ENCODE measurements around the gene PPM1A.

GRCh38 chr14:60250257-60251035 is 1.4 kb downstream of the PPM1A start:
- TF ChIP-seq ZFP3 (CRISPR knock-in tag; IDR thresholded peaks at IDR 0.05) = no peak
- no peak for TF ChIP-seq ESRRG (CRISPR knock-in tag; IDR thresholded peaks at IDR 0.05)
- TF ChIP-seq RARB (CRISPR knock-in tag; IDR thresholded peaks at IDR 0.05) = no peak
- no peak for TF ChIP-seq ZC3H10 (CRISPR knock-in tag; IDR thresholded peaks at IDR 0.05)
- no peak for TF ChIP-seq TSHZ2 (CRISPR knock-in tag; IDR thresholded peaks at IDR 0.05)

Measured in SK-N-SH treated with all-trans-retinoic acid at 6 μM for 48 hours (cell line).